GM12878 (cell line): ENCODE measurements around the gene SIK3. TPM values are rescaled to one million over a fixed set of nuclear protein-coding genes. Genes with fewer than 3 reads are reported as not detected.

Source experiments
- ATF3 ChIP-seq: IDR thresholded peaks from 2 replicates; pipeline ENCODE4 v1.6.1; 2011; ENCODE audit warnings: low read depth, mild to moderate bottlenecking, low read length, moderate library complexity, borderline replicate concordance; ENCODE audit errors: extremely low read depth
- ELK1 ChIP-seq: IDR thresholded peaks from 2 replicates; pipeline ENCODE4 v1.6.1; 2012; ENCODE audit warnings: low read depth, low read length, improper control_type of control experiment
- EP300 ChIP-seq, 2 experiments: fragments of 150-350 bp in 1 of 2; IDR thresholded peaks; 2 replicates each; pipeline ENCODE4 v1.6.1; 2011 to 2012; ENCODE audit warnings: low read depth in 2 of 2, low read length in 2 of 2, borderline replicate concordance in 1 of 2, improper control_type of control experiment in 1 of 2, inconsistent platforms in 1 of 2; ENCODE audit not compliant: control insufficient read depth in 1 of 2
- ESRRA ChIP-seq: IDR thresholded peaks from 2 replicates; pipeline ENCODE4 v1.6.1; 2012; ENCODE audit warnings: mild to moderate bottlenecking, low read length, improper control_type of control experiment
- GABPA ChIP-seq: IDR thresholded peaks from 2 replicates; pipeline ENCODE4 v1.6.1; 2014; ENCODE audit warnings: antibody characterized with exemption, low read depth, mild to moderate bottlenecking, inconsistent platforms
- MEF2B ChIP-seq: fragments of 450-650 bp; IDR thresholded peaks from 2 replicates; pipeline ENCODE4 v1.6.1; 2018; ENCODE audit warnings: mild to moderate bottlenecking, moderate library complexity; ENCODE audit not compliant: partially characterized antibody, poor library complexity, severe bottlenecking
- POLR2AphosphoS5 ChIP-seq: IDR thresholded peaks from 2 replicates; pipeline ENCODE4 v1.6.1; 2011; ENCODE audit warnings: mild to moderate bottlenecking, low read length, inconsistent platforms
- RCOR1 ChIP-seq: conservative IDR thresholded peaks from 2 replicates; pipeline ENCODE4 v1.6.1; 2012; ENCODE audit warnings: low read depth, low read length, improper control_type of control experiment
- RELB ChIP-seq: fragments of 450-650 bp; IDR thresholded peaks from 2 replicates; pipeline ENCODE4 v1.6.1; 2017; ENCODE audit warnings: low read depth, mild to moderate bottlenecking, moderate library complexity
- SIN3A ChIP-seq: IDR thresholded peaks from 2 replicates; pipeline ENCODE4 v1.6.1; 2012; ENCODE audit warnings: low read depth, low read length, improper control_type of control experiment
- TAF1 ChIP-seq: IDR thresholded peaks from 2 replicates; pipeline ENCODE4 v1.6.1; 2011; ENCODE audit warnings: mild to moderate bottlenecking, low read depth, low read length, borderline replicate concordance
- USF1 ChIP-seq: IDR thresholded peaks from 2 replicates; pipeline ENCODE4 v1.6.1; 2011; ENCODE audit warnings: borderline replicate concordance, low read depth, mild to moderate bottlenecking, moderate library complexity, mixed read lengths, low read length; ENCODE audit not compliant: insufficient read depth; ENCODE audit errors: extremely low read length
- ZBTB40 ChIP-seq: fragments of 450-650 bp; IDR thresholded peaks from 2 replicates; pipeline ENCODE4 v1.6.1; 2016; ENCODE audit warnings: mild to moderate bottlenecking, moderate library complexity, borderline replicate concordance
- ZNF687 ChIP-seq: fragments of 450-650 bp; IDR thresholded peaks from 2 replicates; pipeline ENCODE4 v1.6.1; 2017; ENCODE audit warnings: mild to moderate bottlenecking, moderate library complexity
- ZSCAN29 ChIP-seq: fragments of 450-650 bp; IDR thresholded peaks from 2 replicates; pipeline ENCODE4 v1.6.1; 2017; ENCODE audit warnings: mild to moderate bottlenecking, moderate library complexity
- ZZZ3 ChIP-seq: IDR thresholded peaks from 2 replicates; pipeline ENCODE4 v1.6.1; 2011; ENCODE audit warnings: low read depth; ENCODE audit not compliant: control insufficient read depth, insufficient read length
- polyA plus RNA-seq, 11 experiments: library from polyadenylated mRNA; depleted of rRNA in 4 of 11; unstranded in 6 of 11; stranded (reverse) in 5 of 11; fragments of >200 nt; fragmentation: Nextera tagmentation in 4 of 11; fragmentation: Illumina TruSeq in 1 of 11; extraction: Ambion mirVana in 4 of 11; extraction: Trizol in 1 of 11; gene quantifications; 1 replicate in 1 of 11; 2 replicates in 10 of 11; pipeline versions ENCODE4 v1.2.1 to v1.2.3, GENCODE V29; 2011 to 2016; ENCODE audit warnings: inconsistent platforms in 2 of 11, missing spikeins in 2 of 11, low read depth in 1 of 11
- total RNA-seq, 4 experiments: library from RNA; depleted of rRNA in 3 of 4; stranded (reverse); fragments of >200 nt in 3 of 4; fragmentation: Illumina TruSeq in 1 of 4; extraction: Trizol in 1 of 4; gene quantifications; 2 replicates each; pipeline versions ENCODE4 v1.2.1 to v1.2.3, GENCODE V29; 2013 to 2021

The SIK3 gene
- total and polyA plus RNA-seq, 10 of the 15 experiments (the other 5 are each of a cell fraction or from before 2014, with no cell fraction given): 2.5 to 31.9 (median 11.1) TPM

GRCh38 chr11:117143871-117144476 is 45.7 kb upstream of the SIK3 start, which contains the start of gene PAFAH1B2 (continued):
- peak; percentile 92 for TF ChIP-seq ZBTB40
- no peak for TF ChIP-seq RCOR1
- no peak for TF ChIP-seq USF1
- TF ChIP-seq EP300 (IDR thresholded peaks at IDR 0.05; ENCODE audit: borderline replicate concordance in 1 of 2, control insufficient read depth in 1 of 2, low read depth in 2 of 2, low read length in 2 of 2): no peak
- peak; percentile 72 for TF ChIP-seq ZNF687
- TF ChIP-seq ELK1: peak; percentile 95
- TF ChIP-seq POLR2AphosphoS5: peak; percentile 80; the same call in 1 of the 2 replicates
- TF ChIP-seq ESRRA: no peak
- no peak for TF ChIP-seq ZSCAN29
- no peak for TF ChIP-seq MEF2B
- TF ChIP-seq TAF1: peak; percentile 64; the same call in 1 of the 2 replicates
- TF ChIP-seq RELB: peak; percentile 73; the same call in 1 of the 2 replicates
- no peak for TF ChIP-seq ZZZ3
- TF ChIP-seq SIN3A: peak; percentile 28; the same call in 1 of the 2 replicates
- peak; percentile 94 for TF ChIP-seq GABPA
- TF ChIP-seq ATF3: no peak
